Immature natural killer cell (primary cell): ENCODE data around the gene MTCH1. TPM values are rescaled to one million over a fixed set of nuclear protein-coding genes. Genes with fewer than 3 reads are reported as not detected.
A peak's percentile ranks its signal among the peaks of the same experiment; 100 is the strongest.
"Not testable (repeated sequence)": the region's sequence is repeated elsewhere in the genome, so short reads cannot be mapped to it uniquely, and the experiment has no call there.

ENCODE experiments used
- DNase-seq, 3 donors: peaks; one replicate each; pipeline ENCODE4 v3.0.0; 2022; ENCODE audit warnings: mixed read lengths in 1 of 3
- H3K27ac Mint-ChIP-seq, 6 donors: one replicate each; pipeline ENCODE4 v1.8.0; 2020; ENCODE audit warnings: mixed read lengths in 6 of 6, mild to moderate bottlenecking in 5 of 6, inconsistent platforms in 4 of 6, moderate library complexity in 3 of 6
- H3K27me3 Mint-ChIP-seq, 3 donors: one replicate each; pipeline ENCODE4 v1.8.0; 2020 to 2021; ENCODE audit warnings: low read depth in 3 of 3, mild to moderate bottlenecking in 3 of 3, mixed read lengths in 3 of 3, moderate library complexity in 3 of 3, inconsistent platforms in 1 of 3
- H3K36me3 Mint-ChIP-seq, 3 donors: one replicate each; pipeline ENCODE4 v1.8.0; 2020; ENCODE audit warnings: mixed read lengths in 3 of 3, inconsistent platforms in 2 of 3, mild to moderate bottlenecking in 2 of 3
- H3K4me1 Mint-ChIP-seq, 2 donors: one replicate each; pipeline ENCODE4 v1.8.0; 2020; ENCODE audit warnings: inconsistent platforms in 2 of 2, mild to moderate bottlenecking in 2 of 2, mixed read lengths in 2 of 2, moderate library complexity in 1 of 2
- H3K4me3 Mint-ChIP-seq, 5 donors: one replicate each; pipeline ENCODE4 v1.8.0; 2020; ENCODE audit warnings: mild to moderate bottlenecking in 5 of 5, mixed read lengths in 5 of 5, inconsistent platforms in 3 of 5, moderate library complexity in 3 of 5
- H3K9me3 Mint-ChIP-seq, 6 donors: one replicate each; pipeline ENCODE4 v1.8.0; 2020; ENCODE audit warnings: mild to moderate bottlenecking in 6 of 6, mixed read lengths in 6 of 6, inconsistent platforms in 4 of 6, moderate library complexity in 3 of 6
- polyA plus RNA-seq, 3 donors: library from polyadenylated mRNA; unstranded; fragments of 300-500 nt; fragmentation: Illumina TruSeq; gene quantifications; one replicate each; pipeline ENCODE4 v1.2.3, GENCODE V29; 2021

MTCH1 gene
- polyA plus RNA-seq, 3 donors from 2014 or later: 86.0 to 116 (median 94.7) TPM

GRCh38 chr6:36997811-36998722 lies 12.1 kb upstream of the MTCH1 start:
- Mint-ChIP-seq H3K36me3 (no peaks in the 10 kb centered on the region), H3K4me1 (no peaks in the 10 kb centered on the region)

GRCh38 chr6:36990401-36990800 lies 4.4 kb upstream of the MTCH1 start:
- DNase-seq, H3K36me3 Mint-ChIP-seq, H3K4me3 Mint-ChIP-seq, H3K27ac Mint-ChIP-seq, H3K9me3 Mint-ChIP-seq: not testable (repeated sequence)
- H3K4me1 Mint-ChIP-seq: peaks cover 11 to 13% of the 10 kb centered on the region in 2 donors
- H3K27me3 Mint-ChIP-seq: peaks cover 2 to 12% (median 5%) of the 10 kb centered on the region in 3 donors

More at GRCh38 chr6:36997811-36998722, 12.1 kb upstream of the MTCH1 start:
- Mint-ChIP-seq H3K4me3 (no peak overlapping the region), H3K9me3 (no peaks in the 10 kb centered on the region), H3K27ac (no peak overlapping the region), H3K27me3 (peaks cover 1 to 8% (median 5%) of the 10 kb centered on the region in 3 donors)
- DNase-seq: no peak

- no peak for DNase-seq
- no peaks in the 10 kb centered on the region for H3K9me3 Mint-ChIP-seq
- no peak overlapping the region for H3K4me3 Mint-ChIP-seq
- no peaks in the 10 kb centered on the region for H3K36me3 Mint-ChIP-seq
- H3K27ac Mint-ChIP-seq: no peak overlapping the region
- H3K27me3 Mint-ChIP-seq: peaks cover 2 to 8% (median 5%) of the 10 kb centered on the region in 3 donors
- peaks cover 11 to 13% of the 10 kb centered on the region in 2 donors for H3K4me1 Mint-ChIP-seq
Observed at GRCh38 chr6:36989264-36989663, 3.3 kb upstream of the MTCH1 start.

- Mint-ChIP-seq H3K27me3 (peaks cover 4 to 6% (median 5%) of the 10 kb centered on the region in 3 donors), H3K9me3 (no peaks in the 10 kb centered on the region)
- no peak for DNase-seq
Observed at GRCh38 chr6:36986704-36987047, 680 bp upstream of the MTCH1 start.

GRCh38 chr6:36985417-36985807 lies 584 bp downstream of the MTCH1 start:
- Mint-ChIP-seq H3K4me3 (no peak overlapping the region), H3K27me3 (peaks cover 4 to 5% (median 4%) of the 10 kb centered on the region in 3 donors), H3K27ac (peak overlapping the region in 1 of 6 donors; percentile 63), H3K36me3 (no peaks in the 10 kb centered on the region), H3K4me1 (peaks cover 23 to 30% of the 10 kb centered on the region in 2 donors), H3K9me3 (peaks cover 0 to 2% (median 0%) of the 10 kb centered on the region in 6 donors)
- DNase-seq: no peak

More at GRCh38 chr6:36986704-36987047, 680 bp upstream of the MTCH1 start:
- Mint-ChIP-seq H3K27ac (peak overlapping the region; percentile 91 to 98 (median 96)), H3K4me3 (peak overlapping the region; percentile 95 to 99 (median 97)), H3K36me3 (no peaks in the 10 kb centered on the region), H3K4me1 (peaks cover 16 to 20% of the 10 kb centered on the region in 2 donors)

- Mint-ChIP-seq H3K4me3 (no peak overlapping the region), H3K27ac (no peak overlapping the region), H3K4me1 (peaks cover 26 to 36% of the 10 kb centered on the region in 2 donors), H3K36me3 (no peaks in the 10 kb centered on the region), H3K27me3 (peaks cover 4 to 5% (median 4%) of the 10 kb centered on the region in 3 donors), H3K9me3 (peaks cover 0 to 2% (median 0%) of the 10 kb centered on the region in 6 donors)
- DNase-seq: peak; percentile 31 to 43 (median 35)
Observed at GRCh38 chr6:36984581-36985416, 1.2 kb downstream of the MTCH1 start.

GRCh38 chr6:36983538-36983937 lies 2.5 kb downstream of the MTCH1 start:
- DNase-seq: no peak
- Mint-ChIP-seq H3K9me3 (peaks cover 0 to 2% (median 0%) of the 10 kb centered on the region in 6 donors), H3K4me3 (no peak overlapping the region), H3K36me3 (peaks cover 0 to 1% (median 0%) of the 10 kb centered on the region in 3 donors), H3K4me1 (peaks cover 33 to 47% of the 10 kb centered on the region in 2 donors), H3K27me3 (peaks cover 4 to 5% (median 4%) of the 10 kb centered on the region in 3 donors), H3K27ac (no peak overlapping the region)

GRCh38 chr6:36980876-36981619 lies 4.9 kb downstream of the MTCH1 start:
- peaks cover 22 to 34% of the 10 kb centered on the region in 2 donors for H3K4me1 Mint-ChIP-seq
- H3K36me3 Mint-ChIP-seq: peaks cover 0 to 17% (median 5%) of the 10 kb centered on the region in 3 donors
- peaks cover 0 to 3% (median 2%) of the 10 kb centered on the region in 3 donors for H3K27me3 Mint-ChIP-seq
- no peak for DNase-seq
- peak overlapping the region in 3 of 6 donors; percentile 2 to 42 (median 15) for H3K27ac Mint-ChIP-seq
- no peak overlapping the region for H3K4me3 Mint-ChIP-seq
- peaks cover 0 to 2% (median 0%) of the 10 kb centered on the region in 6 donors for H3K9me3 Mint-ChIP-seq

GRCh38 chr6:36980129-36980528 lies 5.9 kb downstream of the MTCH1 start:
- Mint-ChIP-seq H3K36me3 (peaks cover 5 to 25% (median 9%) of the 10 kb centered on the region in 3 donors), H3K4me1 (peaks cover 22 to 34% of the 10 kb centered on the region in 2 donors), H3K27me3 (peaks cover 0 to 3% (median 2%) of the 10 kb centered on the region in 3 donors), H3K27ac (peak overlapping the region in 3 of 6 donors; percentile 2 to 42 (median 9)), H3K4me3 (no peak overlapping the region), H3K9me3 (peaks cover 0 to 2% (median 0%) of the 10 kb centered on the region in 6 donors)
- DNase-seq: no peak

- peaks cover 0 to 3% (median 2%) of the 10 kb centered on the region in 3 donors for H3K27me3 Mint-ChIP-seq
- H3K9me3 Mint-ChIP-seq: peaks cover 0 to 2% (median 0%) of the 10 kb centered on the region in 6 donors
- no peak for DNase-seq
Observed at GRCh38 chr6:36979347-36979742, 6.7 kb downstream of the MTCH1 start.

GRCh38 chr6:36978421-36979346 lies 7.3 kb downstream of the MTCH1 start:
- Mint-ChIP-seq H3K27me3 (peaks cover 0 to 3% (median 2%) of the 10 kb centered on the region in 3 donors), H3K4me3 (no peak overlapping the region), H3K4me1 (peaks cover 22 to 34% of the 10 kb centered on the region in 2 donors), H3K36me3 (peaks cover 9 to 33% (median 10%) of the 10 kb centered on the region in 3 donors), H3K9me3 (peaks cover 0 to 2% (median 0%) of the 10 kb centered on the region in 6 donors), H3K27ac (peak overlapping the region in 2 of 6 donors; percentile 17 to 56)
- no peak for DNase-seq

More at GRCh38 chr6:36979347-36979742, 6.7 kb downstream of the MTCH1 start:
- H3K27ac Mint-ChIP-seq: peak overlapping the region in 2 of 6 donors; percentile 17 to 56
- H3K36me3 Mint-ChIP-seq: peaks cover 5 to 33% (median 9%) of the 10 kb centered on the region in 3 donors
- H3K4me1 Mint-ChIP-seq: peaks cover 22 to 34% of the 10 kb centered on the region in 2 donors
- H3K4me3 Mint-ChIP-seq: no peak overlapping the region

GRCh38 chr6:36977470-36977941 lies 8.5 kb downstream of the MTCH1 start:
- Mint-ChIP-seq H3K4me3 (no peak overlapping the region), H3K9me3 (peaks cover 0 to 2% (median 0%) of the 10 kb centered on the region in 6 donors), H3K27me3 (peaks cover 0 to 3% (median 2%) of the 10 kb centered on the region in 3 donors), H3K36me3 (peaks cover 12 to 40% (median 17%) of the 10 kb centered on the region in 3 donors), H3K27ac (no peak overlapping the region), H3K4me1 (peaks cover 22 to 34% of the 10 kb centered on the region in 2 donors)
- no peak for DNase-seq
